GM12892 (cell line): Measurements from ENCODE around the gene DDRGK1.

Source experiments
- POLR2A ChIP-seq: IDR thresholded peaks from 2 replicates; pipeline ENCODE4 v1.6.1; 2011; ENCODE audit warnings: low read depth, low read length, control low read depth
- POLR2AphosphoS5 ChIP-seq: IDR thresholded peaks from 2 replicates; pipeline ENCODE4 v1.6.1; 2011; ENCODE audit warnings: low read depth, low read length, control low read depth
- TAF1 ChIP-seq: IDR thresholded peaks from 2 replicates; pipeline ENCODE4 v1.6.1; 2011; ENCODE audit warnings: low read depth, mild to moderate bottlenecking, control low read depth, low read length, borderline replicate concordance

DNA sequence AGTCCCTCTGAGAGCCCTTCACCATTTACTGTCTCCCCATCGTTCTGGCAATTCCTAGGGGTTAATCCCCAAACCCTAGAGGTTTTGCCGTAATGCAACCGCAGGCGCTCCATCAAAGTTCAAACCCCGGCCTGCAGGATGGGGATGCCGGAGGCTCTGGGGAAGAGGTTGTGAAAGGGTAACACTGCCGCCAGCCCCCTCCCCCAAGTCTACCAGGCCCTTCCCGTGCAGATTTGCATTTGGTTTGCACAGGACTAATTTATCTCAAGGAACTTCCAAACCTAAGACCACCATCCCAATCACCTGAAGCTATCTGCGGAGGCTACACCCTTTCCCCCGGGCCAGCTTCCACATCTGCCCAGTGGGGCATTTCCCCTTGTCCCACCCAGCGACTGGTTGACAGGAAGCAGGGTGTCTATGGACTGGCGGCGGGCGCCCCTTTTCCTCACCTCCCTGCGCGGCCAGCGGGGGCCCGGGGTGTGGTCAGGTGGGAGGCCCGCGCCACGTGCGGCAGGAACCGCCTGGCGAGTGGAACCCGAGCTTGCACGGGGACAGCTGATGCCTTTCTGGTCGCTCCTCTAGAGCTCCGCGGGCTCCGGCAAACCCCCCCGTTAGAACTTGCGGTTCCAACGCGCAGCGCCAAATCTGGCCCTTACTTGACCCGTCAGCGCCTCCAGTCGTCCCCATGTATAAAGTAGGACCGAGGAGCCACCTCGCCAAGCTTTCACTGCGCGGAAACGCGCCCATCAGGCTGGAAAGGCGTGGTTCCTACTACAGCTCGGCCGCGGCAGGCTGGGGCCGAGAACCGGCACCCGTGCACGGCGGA, 43.9 kb upstream of the DDRGK1 start:
- TF ChIP-seq POLR2A (no peak), POLR2AphosphoS5 (no peak), TAF1 (no peak)
